Right forelimb (tissue), 1 donor: Measurements from ENCODE around the gene SLC22A3.

Experiments used
- DNase-seq: peaks from one replicate; pipeline ENCODE4 v3.0.0-alpha.2; 2018

Gene SLC22A3

GRCh38 chr6:160418370-160418769 lies 70.2 kb downstream of the SLC22A3 start:
- DNase-seq, result no peak

DNA sequence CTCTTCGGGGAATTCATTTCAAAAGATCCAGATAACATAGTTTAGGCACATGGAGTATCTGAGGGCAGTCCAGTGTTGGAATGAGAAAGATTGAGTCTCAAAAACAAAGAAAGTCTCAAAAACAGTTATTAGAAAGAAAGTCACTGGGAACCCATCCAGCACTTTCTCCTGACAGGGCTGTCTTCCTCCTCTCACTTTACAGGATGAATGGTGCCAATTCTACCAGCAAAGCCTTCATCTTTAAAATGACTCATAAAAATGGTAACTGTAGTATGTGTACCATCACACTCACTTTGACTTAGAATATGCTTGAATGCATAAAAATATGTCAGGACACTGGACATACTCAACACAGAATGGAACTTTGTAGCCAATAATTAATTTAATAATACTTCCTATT lies 71.3 kb downstream of the SLC22A3 start:
- no peak for DNase-seq

DNA sequence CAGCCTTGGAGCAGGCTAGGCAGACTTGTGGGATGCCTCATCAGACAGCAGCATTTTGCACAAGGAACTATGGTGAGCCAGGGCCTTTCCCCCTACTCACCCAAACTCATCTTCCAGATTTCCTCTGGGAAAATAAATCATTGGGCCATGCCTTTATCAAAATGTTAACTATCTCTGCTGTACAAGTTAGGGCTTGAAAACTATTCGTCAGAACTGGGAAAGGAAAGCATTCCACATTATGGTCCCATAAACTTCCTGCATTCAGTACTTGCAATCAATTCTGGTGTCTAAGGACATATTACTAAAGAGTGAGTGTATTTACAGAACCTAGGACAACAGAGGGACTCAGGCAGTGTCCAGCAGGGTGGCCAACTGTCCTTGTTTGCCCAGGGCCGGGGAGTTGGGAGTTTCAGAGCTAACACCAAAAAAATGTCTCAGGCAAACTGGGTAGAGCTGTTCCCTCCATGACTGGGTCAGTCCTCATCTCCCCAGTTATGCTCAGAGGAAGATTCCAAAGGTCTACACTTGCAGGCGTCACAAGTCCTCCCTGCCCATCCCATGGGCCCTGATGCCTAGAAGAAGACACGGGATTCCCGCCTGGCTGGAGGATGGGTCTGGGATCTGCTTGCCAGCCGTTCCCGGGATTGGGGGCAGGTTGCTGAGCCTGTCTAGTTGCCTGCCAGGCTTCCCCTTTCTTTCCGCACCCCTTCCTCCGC lies 72.2 kb downstream of the SLC22A3 start:
- DNase-seq, result no peak

GRCh38 chr6:160420969-160421556 lies 72.9 kb downstream of the SLC22A3 start:
- DNase-seq, result no peak

DNA sequence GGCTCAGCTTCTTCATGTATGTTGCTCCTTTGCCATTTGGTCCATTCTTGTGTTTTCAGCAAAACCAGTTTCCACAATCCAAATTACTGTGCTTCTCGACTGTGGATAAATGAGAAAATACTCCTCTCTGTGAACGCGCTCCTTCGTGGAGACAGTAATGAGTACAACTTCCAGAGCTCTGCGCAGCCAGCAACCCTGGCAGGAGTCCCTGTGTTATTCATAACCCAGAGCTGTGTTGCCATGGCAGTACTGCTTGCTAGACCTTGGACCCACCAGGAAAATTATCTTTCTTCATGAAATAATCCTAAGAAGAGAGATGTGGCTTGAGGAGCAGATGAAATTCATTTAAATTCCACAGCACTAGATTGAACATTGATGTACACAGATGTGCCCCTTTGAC lies 73.7 kb downstream of the SLC22A3 start:
- peak; percentile 64 for DNase-seq

DNA sequence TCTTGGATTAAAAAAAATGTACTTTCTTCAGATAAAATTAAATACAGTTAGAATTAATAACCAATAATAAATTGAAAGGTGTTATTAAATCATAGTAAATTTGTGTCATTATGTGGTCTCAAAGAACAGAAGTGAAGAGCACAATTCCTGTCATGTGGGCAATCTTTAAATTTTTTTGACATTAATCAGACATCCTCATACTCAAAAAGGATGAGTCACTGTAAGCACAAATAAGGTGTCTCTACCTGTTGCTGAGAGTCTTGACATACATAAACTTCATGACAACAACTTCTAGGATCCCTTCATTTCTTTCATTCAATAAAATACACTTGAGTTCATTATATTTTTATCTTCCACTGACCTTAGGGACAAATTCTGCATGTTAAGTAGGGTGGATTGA lies 76.1 kb downstream of the SLC22A3 start:
- no peak for DNase-seq

DNA sequence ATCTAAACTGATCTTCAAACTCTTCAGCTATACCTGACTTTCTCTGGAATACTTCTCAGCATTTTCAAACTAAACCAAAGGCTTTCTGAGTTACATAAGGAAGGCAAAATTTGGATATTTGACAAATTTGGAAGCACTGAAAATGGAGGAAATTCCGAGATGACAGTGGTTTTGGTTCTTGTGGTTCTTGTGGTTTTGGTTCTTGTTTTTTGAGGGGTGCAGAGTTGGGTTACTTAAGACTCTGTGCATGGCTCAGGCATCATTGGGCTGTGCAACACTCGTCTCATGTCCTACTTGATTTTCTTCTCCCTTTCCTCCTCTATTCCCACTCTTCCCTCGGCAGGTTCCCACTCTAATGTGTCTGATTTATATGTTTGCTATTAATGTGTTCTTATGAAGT lies 78.0 kb downstream of the SLC22A3 start:
- no peak for DNase-seq

DNA sequence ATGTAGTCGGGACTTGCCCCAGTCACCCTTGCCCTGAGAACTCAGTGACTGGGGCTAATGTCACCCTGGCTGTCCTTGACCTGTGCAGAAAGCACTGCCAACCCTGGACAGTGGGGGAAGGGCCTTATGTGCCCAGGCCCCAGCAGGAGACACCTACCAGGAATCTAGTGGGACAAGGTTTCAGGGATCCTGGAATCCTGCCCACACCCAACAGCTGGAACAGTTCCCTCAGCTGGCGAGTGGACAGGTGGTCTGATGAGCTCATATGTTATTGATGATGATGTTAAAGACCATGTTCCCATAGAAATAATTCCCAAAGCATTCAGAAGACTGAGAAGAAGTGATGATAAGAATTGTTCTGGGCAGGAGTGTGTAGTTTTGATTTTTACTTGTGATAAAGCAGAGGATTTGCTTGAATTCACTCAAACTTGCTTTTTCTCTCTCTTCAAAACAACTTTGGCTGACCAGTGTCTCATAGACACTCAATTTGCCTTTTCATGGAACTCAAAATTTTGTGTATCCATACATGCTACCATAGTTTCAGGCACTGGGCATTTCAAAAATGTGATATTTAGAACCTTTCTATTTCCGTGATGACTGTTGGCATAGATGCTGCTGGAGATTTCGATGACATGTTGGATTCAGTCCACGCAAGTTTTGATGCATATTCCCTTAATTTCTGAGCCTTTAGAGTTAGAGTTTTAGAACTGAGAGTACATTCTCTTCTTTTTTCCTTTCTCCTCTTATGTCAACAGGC lies 79.3 kb downstream of the SLC22A3 start:
- no peak for DNase-seq

DNA sequence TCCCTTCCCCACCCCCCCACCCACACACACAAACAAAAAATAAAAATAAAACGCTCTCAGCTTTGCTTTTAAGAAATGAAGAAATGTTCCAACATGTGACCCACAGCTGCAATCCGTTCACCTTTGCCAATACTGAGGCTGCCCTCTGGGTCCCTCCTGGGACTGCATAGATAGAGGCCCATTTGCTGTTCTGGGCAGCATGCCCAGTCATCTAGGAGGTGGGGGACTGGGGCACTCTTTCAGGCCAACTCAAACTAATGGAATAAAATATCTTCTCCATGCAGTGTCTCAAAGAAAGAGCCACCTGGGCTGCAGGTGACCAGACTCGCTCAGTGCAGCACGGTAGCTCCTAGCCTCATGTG lies 79.9 kb downstream of the SLC22A3 start:
- DNase-seq, result peak; percentile 63

GRCh38 chr6:160428818-160429619 lies 80.8 kb downstream of the SLC22A3 start:
- no peak for DNase-seq

DNA sequence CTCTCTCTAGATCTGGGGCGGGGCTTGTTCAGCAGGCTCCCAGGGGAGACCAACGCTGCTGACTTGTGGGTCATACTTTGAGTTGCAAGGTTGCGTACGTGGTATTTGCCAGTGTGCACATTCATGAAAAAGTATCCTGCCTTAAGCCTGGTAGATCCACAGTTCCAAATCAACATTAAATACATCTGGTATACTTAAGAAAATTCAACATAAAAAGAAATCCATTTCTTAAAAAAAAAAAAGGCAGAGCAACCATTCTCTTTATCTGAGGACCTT lies 81.4 kb downstream of the SLC22A3 start:
- no peak for DNase-seq

- DNase-seq, result no peak
These were observed 82.0 kb downstream of the SLC22A3 start for GRCh38 chr6:160430203-160430602.

DNA sequence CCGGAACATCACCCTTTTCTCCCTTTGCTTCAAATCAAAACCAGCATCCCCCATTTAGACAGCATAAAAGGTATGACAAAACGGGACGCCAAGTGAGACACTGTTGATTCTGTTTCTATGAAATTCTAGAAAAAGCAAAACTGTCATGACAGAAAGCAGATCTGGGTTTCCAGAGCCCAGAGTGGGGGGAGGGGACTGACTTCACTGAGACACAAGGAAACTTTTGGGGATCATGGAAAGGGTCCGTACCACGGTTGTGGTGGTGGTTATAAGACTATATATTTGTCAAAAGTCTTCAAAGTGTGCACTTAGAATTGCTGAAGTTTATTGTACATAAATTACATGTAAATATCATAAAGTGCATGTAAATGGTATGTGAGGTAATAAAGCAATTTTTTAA lies 82.6 kb downstream of the SLC22A3 start:
- no peak for DNase-seq

DNA sequence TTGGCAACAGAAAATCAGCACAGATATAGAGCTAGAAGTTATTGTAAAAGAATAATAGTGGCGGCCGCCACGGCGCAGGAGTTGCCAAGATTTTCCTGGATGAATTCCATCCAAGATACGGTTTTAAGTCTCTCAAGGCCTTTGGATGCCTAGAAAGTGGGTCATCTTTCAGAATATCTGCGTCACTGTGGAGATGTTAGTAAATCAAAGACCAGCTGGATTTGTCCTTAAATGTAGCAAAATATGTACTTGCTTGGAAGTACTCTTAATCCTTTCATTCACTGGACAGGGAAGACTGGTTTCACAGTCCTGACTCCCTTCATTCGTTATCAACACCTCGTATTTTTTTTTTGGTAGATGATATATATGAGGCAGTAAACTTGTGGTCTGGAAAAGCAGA lies 83.0 kb downstream of the SLC22A3 start:
- DNase-seq, result peak; percentile 66

DNA sequence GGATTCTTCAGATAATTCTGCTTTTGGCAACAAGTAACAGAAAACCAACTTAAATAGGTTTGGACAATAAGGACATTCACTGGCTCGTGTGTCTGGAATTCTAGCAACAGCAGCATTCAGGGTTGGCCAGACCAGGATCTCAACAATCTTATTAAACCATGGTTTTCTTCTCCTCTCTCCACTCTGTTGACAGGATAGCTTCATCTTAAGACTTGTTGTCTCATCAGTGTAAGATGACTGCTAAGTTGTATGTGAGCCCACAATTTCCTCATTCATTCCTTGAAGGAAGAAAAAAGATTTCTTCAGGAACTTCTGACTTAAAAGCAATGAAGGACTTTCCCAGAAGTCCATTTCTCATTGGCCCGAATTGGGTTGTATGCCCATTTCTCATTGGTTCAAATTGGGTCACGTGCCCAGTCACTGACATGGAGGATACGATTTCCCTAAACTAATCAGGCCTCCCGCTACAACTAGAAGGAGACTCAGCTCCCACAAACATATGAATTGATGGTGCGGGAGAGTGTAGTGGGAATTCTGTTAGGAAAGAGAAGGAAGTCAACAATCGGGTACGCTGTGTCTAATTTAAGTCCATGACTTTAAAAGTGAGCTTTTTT lies 83.7 kb downstream of the SLC22A3 start:
- DNase-seq, result no peak

- DNase-seq, result no peak
These were observed 87.8 kb downstream of the SLC22A3 start for GRCh38 chr6:160435935-160436334.

DNA sequence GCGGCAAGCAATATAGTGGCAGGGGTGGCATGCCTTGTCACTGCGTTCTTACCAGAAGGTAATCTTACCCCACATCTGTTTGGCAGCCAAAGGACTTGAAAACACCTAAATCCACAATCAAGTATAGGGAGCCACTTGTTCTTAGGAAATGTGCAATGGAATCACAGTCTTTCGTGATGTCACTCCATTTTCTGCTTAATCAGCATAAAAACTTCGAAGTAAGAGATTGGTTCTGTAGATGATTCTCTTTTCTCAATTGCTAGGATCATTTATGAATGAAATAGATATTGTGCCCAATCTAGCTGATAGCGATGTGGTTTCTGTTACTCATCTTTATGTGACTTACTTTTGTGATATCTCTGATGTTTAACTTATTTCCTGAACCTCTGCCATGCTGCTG lies 89.0 kb downstream of the SLC22A3 start:
- no peak for DNase-seq

DNA sequence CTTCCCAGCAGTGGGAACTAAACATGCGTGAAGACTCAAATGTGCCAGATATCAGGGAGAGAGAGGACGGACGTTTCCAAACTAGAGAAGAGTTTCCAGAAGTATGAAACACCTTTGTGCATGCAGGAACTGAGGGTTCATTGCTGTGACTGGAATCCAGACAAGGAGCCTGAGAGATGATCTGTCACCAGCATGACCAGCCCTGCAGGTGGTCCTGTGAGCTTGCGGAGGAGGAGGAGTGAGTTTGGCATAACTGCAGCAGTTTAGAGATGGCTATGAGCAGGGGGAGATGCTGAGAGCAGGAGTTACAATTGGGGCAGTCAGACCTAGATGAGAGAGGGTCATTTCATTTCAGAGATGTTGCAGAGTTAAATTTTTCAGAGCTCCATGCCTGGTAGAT lies 89.6 kb downstream of the SLC22A3 start:
- no peak for DNase-seq

- no peak for DNase-seq
These were observed 90.3 kb downstream of the SLC22A3 start for GRCh38 chr6:160438481-160438880.

DNA sequence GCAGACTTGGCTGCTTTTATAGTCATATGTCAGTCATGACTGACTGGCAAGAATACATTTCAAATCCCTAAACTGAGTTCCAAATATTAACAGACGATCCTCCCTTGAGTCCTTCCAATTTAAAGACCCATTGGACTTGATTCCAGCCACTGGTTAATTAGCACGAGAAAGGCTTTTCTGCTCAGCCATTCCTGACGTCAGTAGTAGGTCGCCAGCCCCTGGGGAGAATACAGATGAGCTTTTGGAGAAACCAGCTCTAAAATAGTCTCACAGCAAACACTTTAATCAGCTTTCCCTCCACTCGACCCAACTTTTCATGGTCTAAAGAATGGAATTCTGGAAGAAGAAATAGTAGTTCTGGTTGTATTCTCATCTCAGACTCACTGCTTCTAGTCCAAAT lies 91.6 kb downstream of the SLC22A3 start:
- no peak for DNase-seq

GRCh38 chr6:160442151-160442550 lies 94.0 kb downstream of the SLC22A3 start:
- DNase-seq, result no peak

GRCh38 chr6:160445130-160445529 lies 97.0 kb downstream of the SLC22A3 start:
- DNase-seq, result no peak

GRCh38 chr6:160447350-160447749 lies 99.2 kb downstream of the SLC22A3 start:
- DNase-seq, result no peak
